Muscle layer of duodenum (tissue), 2 donors: ENCODE measurements around the gene SEC63.

Source experiments
- H3K27ac ChIP-seq: one replicate; pipeline ENCODE4 v1.7.0; 2013; ENCODE audit warnings: mild to moderate bottlenecking, low read length
- H3K27me3 ChIP-seq: one replicate; pipeline ENCODE4 v1.7.0; 2013; ENCODE audit warnings: low read depth, mild to moderate bottlenecking, control low read depth, low read length
- H3K36me3 ChIP-seq, 2 donors: one replicate each; pipeline ENCODE4 v1.7.0; 2013; ENCODE audit warnings: low read length in 2 of 2, control low read depth in 1 of 2, mild to moderate bottlenecking in 1 of 2; ENCODE audit not compliant: insufficient read depth in 2 of 2, control insufficient read depth in 1 of 2
- H3K4me1 ChIP-seq, 2 donors: one replicate each; pipeline ENCODE4 v1.7.0; 2013; ENCODE audit warnings: low read length in 2 of 2, mild to moderate bottlenecking in 2 of 2, control low read depth in 1 of 2, moderate library complexity in 1 of 2; ENCODE audit not compliant: insufficient read depth in 2 of 2, control insufficient read depth in 1 of 2
- H3K4me3 ChIP-seq, 2 donors: one replicate each; pipeline ENCODE4 v1.7.0; 2013; ENCODE audit warnings: low read length in 2 of 2, low read depth in 1 of 2, mild to moderate bottlenecking in 1 of 2
- H3K9me3 ChIP-seq, 2 donors: one replicate each; pipeline ENCODE4 v1.7.0; 2013; ENCODE audit warnings: low read length in 2 of 2, control low read depth in 1 of 2, mild to moderate bottlenecking in 1 of 2; ENCODE audit not compliant: control insufficient read depth in 1 of 2
- donor health status: healthy.

The SEC63 gene

GRCh38 chr6:107989166-107990094 lies 31.4 kb upstream of the SEC63 start:
- Histone ChIP-seq H3K4me1 (no peaks in the 10 kb centered on the region), H3K27ac (no peak overlapping the region), H3K4me3 (no peak overlapping the region), H3K36me3 (no peaks in the 10 kb centered on the region), H3K9me3 (no peaks in the 10 kb centered on the region), H3K27me3 (no peaks in the 10 kb centered on the region)

GRCh38 chr6:107988570-107988969 lies 30.6 kb upstream of the SEC63 start:
- H3K4me1 ChIP-seq: no peaks in the 10 kb centered on the region
- H3K27ac ChIP-seq: no peak overlapping the region
- H3K9me3 ChIP-seq: no peaks in the 10 kb centered on the region
- no peaks in the 10 kb centered on the region for H3K27me3 ChIP-seq
- no peak overlapping the region for H3K4me3 ChIP-seq
- no peaks in the 10 kb centered on the region for H3K36me3 ChIP-seq

GRCh38 chr6:107987805-107988204 lies 29.8 kb upstream of the SEC63 start:
- Histone ChIP-seq H3K36me3 (no peaks in the 10 kb centered on the region), H3K27ac (no peak overlapping the region), H3K4me1 (no peaks in the 10 kb centered on the region), H3K9me3 (no peaks in the 10 kb centered on the region), H3K27me3 (no peaks in the 10 kb centered on the region), H3K4me3 (no peak overlapping the region)

- no peaks in the 10 kb centered on the region for H3K36me3 ChIP-seq
- H3K9me3 ChIP-seq: no peaks in the 10 kb centered on the region
- H3K27me3 ChIP-seq: no peaks in the 10 kb centered on the region
- H3K4me3 ChIP-seq: no peak overlapping the region
- no peaks in the 10 kb centered on the region for H3K4me1 ChIP-seq
- H3K27ac ChIP-seq: no peak overlapping the region
Observed at GRCh38 chr6:107985701-107986100, 27.7 kb upstream of the SEC63 start.

- Histone ChIP-seq H3K9me3 (no peaks in the 10 kb centered on the region), H3K27me3 (no peaks in the 10 kb centered on the region), H3K36me3 (no peaks in the 10 kb centered on the region), H3K4me3 (no peak overlapping the region), H3K27ac (no peak overlapping the region), H3K4me1 (no peaks in the 10 kb centered on the region)
Observed at GRCh38 chr6:107983811-107984210, 25.8 kb upstream of the SEC63 start.

- Histone ChIP-seq H3K36me3 (no peaks in the 10 kb centered on the region), H3K27me3 (no peaks in the 10 kb centered on the region), H3K9me3 (no peaks in the 10 kb centered on the region), H3K27ac (no peak overlapping the region), H3K4me3 (no peak overlapping the region), H3K4me1 (no peaks in the 10 kb centered on the region)
Observed at GRCh38 chr6:107982486-107982885, 24.5 kb upstream of the SEC63 start.

- Histone ChIP-seq H3K4me1 (no peaks in the 10 kb centered on the region), H3K4me3 (no peak overlapping the region), H3K9me3 (no peaks in the 10 kb centered on the region), H3K36me3 (no peaks in the 10 kb centered on the region), H3K27me3 (no peaks in the 10 kb centered on the region), H3K27ac (no peak overlapping the region)
Observed at GRCh38 chr6:107981695-107982094, 23.7 kb upstream of the SEC63 start.

- Histone ChIP-seq H3K27me3 (no peaks in the 10 kb centered on the region), H3K27ac (no peak overlapping the region), H3K4me1 (no peaks in the 10 kb centered on the region), H3K9me3 (no peaks in the 10 kb centered on the region), H3K36me3 (no peaks in the 10 kb centered on the region), H3K4me3 (no peak overlapping the region)
Observed at GRCh38 chr6:107977283-107977682, 19.3 kb upstream of the SEC63 start.

- Histone ChIP-seq H3K27ac (no peak overlapping the region), H3K9me3 (no peaks in the 10 kb centered on the region), H3K4me1 (no peaks in the 10 kb centered on the region), H3K36me3 (no peaks in the 10 kb centered on the region), H3K4me3 (no peak overlapping the region), H3K27me3 (no peaks in the 10 kb centered on the region)
Observed at GRCh38 chr6:107976155-107976783, 18.3 kb upstream of the SEC63 start.

- H3K9me3 ChIP-seq: no peaks in the 10 kb centered on the region
- H3K27me3 ChIP-seq: no peaks in the 10 kb centered on the region
- no peak overlapping the region for H3K4me3 ChIP-seq
- no peak overlapping the region for H3K27ac ChIP-seq
- no peaks in the 10 kb centered on the region for H3K4me1 ChIP-seq
- H3K36me3 ChIP-seq: no peaks in the 10 kb centered on the region
Observed at GRCh38 chr6:107973594-107973993, 15.6 kb upstream of the SEC63 start.

- H3K4me3 ChIP-seq: no peak overlapping the region
- H3K9me3 ChIP-seq: no peaks in the 10 kb centered on the region
- no peaks in the 10 kb centered on the region for H3K27me3 ChIP-seq
- no peaks in the 10 kb centered on the region for H3K36me3 ChIP-seq
- peaks cover 0 to 2% of the 10 kb centered on the region in 2 donors for H3K4me1 ChIP-seq
- no peak overlapping the region for H3K27ac ChIP-seq
Observed at GRCh38 chr6:107972413-107973096, 14.5 kb upstream of the SEC63 start.
